HCEC 1CT (cell line): Measurements from ENCODE around the gene CHST13.

Experiments used
- DNase-seq: peaks from one replicate; pipeline ENCODE4 v3.0.0-alpha.2; 2017

CHST13 gene

GRCh38 chr3:126488886-126489569 lies 34.9 kb upstream of the CHST13 start:
- DNase-seq: no peak

DNA sequence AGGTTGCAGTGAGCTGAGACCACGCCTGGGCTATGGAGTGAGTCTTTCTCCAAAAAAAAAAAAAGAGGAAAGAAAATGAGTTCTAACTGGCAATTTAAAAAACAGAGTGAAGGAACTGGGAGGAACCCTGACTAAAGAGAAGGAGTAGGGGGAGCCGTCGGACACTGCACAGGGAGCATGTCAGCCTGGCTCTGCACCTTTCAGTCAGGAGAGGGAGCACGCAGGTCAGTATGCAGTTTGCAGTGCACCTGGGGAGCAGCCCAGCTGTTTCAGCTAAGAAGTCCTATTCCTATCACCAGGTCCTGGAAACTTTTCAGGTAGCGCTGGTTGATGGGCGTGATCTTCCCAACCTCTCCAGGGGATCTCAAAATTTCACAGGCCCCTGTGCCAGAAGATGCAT lies 33.3 kb upstream of the CHST13 start:
- no peak for DNase-seq

- no peak for DNase-seq
Measured at GRCh38 chr3:126491221-126492013, 32.5 kb upstream of the CHST13 start.

- DNase-seq: no peak
Measured at GRCh38 chr3:126493051-126493450, 30.9 kb upstream of the CHST13 start.

- DNase-seq: no peak
Measured at GRCh38 chr3:126493739-126494138, 30.2 kb upstream of the CHST13 start.

GRCh38 chr3:126494204-126494969 lies 29.6 kb upstream of the CHST13 start:
- DNase-seq: no peak

DNA sequence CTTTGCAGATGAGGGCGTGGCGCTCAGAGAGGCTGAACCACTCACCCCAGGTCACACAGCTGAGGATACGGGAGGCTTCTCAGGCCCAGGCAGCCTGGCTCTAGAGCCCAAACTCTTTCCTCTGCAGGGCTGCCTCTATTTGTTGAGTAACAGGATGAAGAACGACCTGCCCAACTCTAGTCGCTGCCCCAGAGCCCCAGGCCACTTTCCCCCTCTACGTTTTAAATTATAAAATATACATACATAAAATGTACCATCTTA lies 29.1 kb upstream of the CHST13 start:
- no peak for DNase-seq

DNA sequence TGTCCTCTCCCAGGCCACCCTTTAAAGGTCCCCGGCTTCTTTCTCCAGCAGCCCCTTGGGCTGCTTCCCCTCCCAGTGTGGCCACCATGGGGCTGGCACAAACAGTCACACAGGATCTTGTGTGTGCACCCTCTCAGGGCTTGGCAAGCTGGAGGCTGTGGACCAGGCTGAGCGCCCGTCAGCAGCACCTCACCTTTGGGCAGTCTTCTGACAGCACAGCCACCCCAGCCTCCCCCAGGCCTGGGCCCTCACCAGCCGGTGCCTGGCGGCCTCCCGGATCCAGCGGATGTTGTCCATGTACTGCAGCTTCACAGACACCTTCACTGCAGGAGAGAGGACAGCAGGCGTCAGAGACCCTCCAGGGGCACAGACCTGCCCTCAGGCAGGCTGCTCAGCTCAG lies 28.2 kb upstream of the CHST13 start:
- DNase-seq: no peak

DNA sequence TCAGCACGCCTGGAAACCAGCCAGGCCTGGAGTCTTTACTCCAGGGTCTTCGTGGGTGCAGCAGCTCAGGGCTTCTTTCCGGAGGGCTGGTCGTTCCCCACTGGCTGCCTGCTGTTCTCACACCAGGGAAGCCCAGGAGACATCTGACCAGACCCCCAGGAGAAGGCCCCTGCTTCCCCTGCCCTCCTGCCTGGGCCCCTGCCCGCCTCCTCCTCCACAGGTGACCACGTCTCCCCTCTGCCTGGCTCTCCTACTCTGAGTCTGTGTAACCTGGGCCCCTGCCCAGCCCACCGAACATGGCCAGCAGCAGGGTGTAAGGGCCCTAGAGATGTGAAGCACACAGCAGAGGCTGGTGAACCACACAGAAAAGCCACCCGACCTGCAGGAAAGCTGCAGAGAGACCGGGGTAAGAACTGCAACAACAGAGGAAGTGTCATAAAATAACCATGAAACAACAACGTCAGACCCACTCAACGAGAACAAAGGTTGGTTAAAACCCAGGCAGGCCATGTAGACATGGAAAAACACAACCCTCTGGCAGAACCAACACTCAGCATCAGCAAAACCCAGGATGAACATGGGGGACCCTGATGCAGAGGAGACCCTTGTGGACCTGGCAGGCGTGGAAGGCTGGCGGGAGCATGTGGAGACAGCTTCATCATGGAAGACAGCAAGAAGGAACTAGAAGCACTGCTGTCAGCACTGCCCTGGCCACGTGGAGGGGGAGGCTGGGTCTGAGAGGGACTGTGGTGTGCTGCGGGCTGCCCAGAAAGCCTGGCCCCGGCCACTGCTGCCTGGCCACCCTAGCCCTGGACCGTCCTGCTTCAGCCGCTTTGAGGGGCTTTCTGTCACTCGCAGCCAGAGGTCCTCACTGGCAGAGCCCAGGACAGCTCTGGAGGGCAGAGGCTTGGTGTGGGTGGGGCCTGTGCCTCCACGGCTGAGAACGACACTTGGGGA lies 26.8 kb upstream of the CHST13 start:
- DNase-seq: no peak

DNA sequence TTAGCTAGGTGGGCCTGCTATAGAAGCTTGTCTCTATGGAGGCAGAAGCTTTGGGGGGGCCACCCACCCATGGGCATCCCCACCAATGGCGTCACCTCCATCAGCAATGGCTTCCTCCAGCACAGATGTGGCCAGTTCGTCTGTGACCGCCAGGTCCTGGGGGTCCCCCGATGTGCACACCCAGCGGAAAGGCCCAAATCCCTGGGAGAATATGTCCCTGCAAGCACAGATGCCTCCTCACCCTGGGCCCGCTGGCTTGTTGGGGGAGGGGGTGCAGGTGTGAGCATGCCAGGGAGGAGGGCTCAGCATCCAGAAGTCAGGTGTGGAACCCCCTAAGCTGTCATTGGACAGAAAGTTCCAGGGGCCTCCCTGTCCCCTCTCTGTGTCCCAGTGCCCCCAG lies 26.0 kb upstream of the CHST13 start:
- no peak for DNase-seq

DNA sequence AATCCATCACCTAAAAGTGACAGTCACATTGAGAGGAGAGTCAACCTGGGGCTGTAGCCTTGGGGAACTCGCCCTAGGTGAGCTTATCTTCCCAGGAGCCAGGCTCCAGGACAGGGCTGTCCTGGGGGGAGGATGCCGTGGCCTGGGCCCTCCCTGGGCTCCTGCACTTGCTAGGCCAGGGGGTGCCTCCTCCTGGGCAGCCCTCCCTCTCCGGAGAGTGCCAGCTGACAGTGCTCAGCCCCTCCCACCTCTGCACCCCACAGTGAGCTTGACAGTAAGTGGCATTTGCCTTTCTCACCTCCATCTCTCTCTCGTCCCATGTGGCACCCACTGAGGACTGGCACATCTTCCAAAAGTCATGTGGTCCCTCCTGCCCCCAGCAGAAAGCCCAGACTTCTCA lies 25.5 kb upstream of the CHST13 start:
- no peak for DNase-seq

- DNase-seq: no peak
Measured at GRCh38 chr3:126498929-126499328, 25.0 kb upstream of the CHST13 start.

GRCh38 chr3:126499401-126499800 lies 24.6 kb upstream of the CHST13 start:
- no peak for DNase-seq

GRCh38 chr3:126500016-126500415 lies 23.9 kb upstream of the CHST13 start:
- DNase-seq: no peak

GRCh38 chr3:126501054-126501453 lies 22.9 kb upstream of the CHST13 start:
- no peak for DNase-seq

DNA sequence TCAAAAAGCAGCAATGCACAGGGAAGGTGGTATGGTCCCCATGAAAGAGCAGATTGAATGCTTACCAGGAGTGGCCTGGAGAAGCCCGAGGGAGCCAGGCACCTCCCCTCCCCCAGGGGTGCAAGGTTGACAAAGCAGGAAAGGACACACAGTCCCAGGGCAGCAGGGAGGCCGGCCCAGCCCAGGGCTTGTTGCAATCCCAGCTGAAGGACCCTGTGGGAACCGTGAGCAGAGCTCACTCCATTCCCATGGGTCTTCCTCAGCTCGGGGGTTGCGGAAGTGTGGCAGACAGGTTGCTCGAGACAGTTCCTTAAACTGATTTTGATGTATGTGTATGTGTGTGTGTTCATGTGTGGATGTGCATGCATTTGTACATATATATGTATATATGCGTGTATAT lies 22.2 kb upstream of the CHST13 start:
- DNase-seq: no peak

DNA sequence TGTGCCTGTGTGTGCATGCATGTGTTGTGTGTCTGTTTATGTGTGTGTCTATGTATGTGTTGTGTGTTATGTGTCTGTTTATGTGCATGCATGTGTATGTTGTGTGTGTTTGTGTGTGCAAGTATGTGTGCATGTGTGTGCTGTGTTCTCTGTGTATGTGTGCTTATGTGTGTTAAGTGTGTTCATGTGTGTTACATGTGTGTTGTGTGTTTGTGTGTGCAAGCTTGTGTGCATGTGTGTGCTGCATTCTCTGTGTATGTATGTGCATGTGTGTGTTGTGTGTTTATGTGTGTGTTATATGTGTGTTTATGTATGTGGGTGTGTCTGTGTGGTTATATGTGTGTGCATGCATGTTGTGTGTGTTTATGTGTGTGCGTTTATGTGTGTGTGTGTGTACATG lies 21.3 kb upstream of the CHST13 start:
- no peak for DNase-seq

GRCh38 chr3:126503701-126504100 lies 20.3 kb upstream of the CHST13 start:
- DNase-seq: no peak

DNA sequence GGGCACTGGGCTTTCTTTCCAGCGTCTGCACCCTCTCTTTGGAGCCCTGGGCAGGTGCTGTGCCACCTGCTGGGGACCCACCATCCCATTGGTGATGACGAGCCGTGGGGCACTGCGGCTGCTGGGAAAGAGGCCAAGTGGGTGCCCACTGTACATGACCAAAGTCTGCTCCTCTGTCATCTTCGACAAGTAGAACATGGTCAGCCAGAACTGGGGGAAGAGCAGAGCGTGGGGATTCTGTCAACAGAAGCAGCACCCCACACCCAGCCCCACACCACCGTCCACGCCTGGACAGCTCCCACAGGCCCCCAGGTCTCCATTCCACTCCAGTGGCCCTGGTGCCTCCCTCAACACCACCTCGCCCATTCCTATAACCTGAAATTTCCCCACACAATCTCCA lies 16.1 kb upstream of the CHST13 start:
- DNase-seq: no peak

DNA sequence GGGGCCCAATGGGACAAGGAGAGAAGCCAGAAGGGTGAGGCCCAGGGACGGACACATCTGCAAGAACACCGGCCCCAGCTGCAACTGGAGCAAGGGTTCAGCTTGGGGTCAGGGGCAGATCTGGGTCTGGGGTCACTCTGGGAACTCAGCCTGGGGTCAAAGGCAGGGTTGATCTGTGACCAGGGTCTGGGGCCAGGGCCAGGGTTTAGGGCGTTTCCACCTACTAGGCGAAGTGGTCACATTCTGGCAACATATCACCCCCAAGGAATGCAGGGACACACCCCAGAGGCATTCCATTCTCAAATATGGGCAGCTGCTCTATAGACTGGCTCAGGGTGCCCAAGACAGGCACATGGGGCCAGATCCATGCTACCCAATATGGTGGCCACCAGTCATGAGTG lies 15.4 kb upstream of the CHST13 start:
- DNase-seq: peak; percentile 34

DNA sequence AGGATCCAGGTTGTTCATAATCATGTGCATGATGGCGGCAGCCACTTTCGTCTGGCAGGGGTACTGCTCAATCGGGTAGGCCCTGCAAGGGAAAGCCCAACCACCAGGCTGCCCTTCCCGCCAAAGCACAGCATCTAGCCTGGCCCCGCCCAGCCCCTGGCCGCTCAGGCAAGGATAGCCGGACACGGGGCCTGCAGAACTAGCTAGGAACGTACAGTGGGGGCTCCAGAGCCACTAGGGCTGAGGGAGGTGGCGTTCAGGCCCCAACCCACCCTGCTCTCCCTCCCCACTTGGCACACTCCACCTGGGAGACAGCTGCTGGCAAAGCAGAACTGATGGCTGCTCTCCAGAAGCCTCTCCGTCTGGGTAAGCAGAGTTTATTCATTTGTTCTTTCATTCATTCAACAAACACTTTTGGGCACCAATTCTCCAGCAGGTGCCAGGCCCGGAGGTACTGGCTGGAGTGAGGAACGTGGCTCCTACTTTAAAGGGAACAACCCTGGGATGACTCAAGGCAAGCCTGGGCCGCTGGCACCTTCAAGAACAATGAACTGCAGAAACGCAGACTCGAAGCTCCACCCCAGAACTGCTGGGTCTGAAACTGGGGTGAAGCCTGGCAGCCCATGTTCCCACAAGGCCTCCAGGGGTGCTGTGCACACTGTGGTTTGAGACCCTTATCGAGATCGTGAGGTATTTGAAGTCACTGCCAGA lies 14.2 kb upstream of the CHST13 start:
- DNase-seq: no peak

GRCh38 chr3:126510308-126510910 lies 13.5 kb upstream of the CHST13 start:
- DNase-seq: no peak
